Memory B cell (primary cell): ENCODE data around the gene P2RY10.
"Not testable (repeated sequence)": the region's sequence is repeated elsewhere in the genome, so short reads cannot be mapped to it uniquely, and the experiment has no call there.

Source experiments
- ATAC-seq: fragments of 150-1000 bp; cut with Tn5 transposase; 2 replicates; pipeline ENCODE4 v1.10.0; 2021; ENCODE audit warnings: low read depth, mild to moderate bottlenecking, moderate library complexity
- DNase-seq, 2 donors: peaks; one replicate each; pipeline ENCODE4 v3.0.0; 2022; ENCODE audit warnings: low spot score in 2 of 2
- H3K27ac Mint-ChIP-seq: one replicate; pipeline ENCODE4 v1.8.0; 2022; ENCODE audit warnings: mild to moderate bottlenecking, moderate library complexity, mixed read lengths
- H3K27me3 Mint-ChIP-seq: one replicate; pipeline ENCODE4 v1.8.0; 2022; ENCODE audit warnings: mixed read lengths
- H3K36me3 Mint-ChIP-seq: one replicate; pipeline ENCODE4 v1.8.0; 2022; ENCODE audit warnings: mild to moderate bottlenecking, mixed read lengths
- H3K4me1 Mint-ChIP-seq: one replicate; pipeline ENCODE4 v1.8.0; 2022; ENCODE audit warnings: mixed read lengths
- H3K4me3 Mint-ChIP-seq: one replicate; pipeline ENCODE4 v1.8.0; 2022; ENCODE audit warnings: mild to moderate bottlenecking, moderate library complexity, mixed read lengths
- H3K9me3 Mint-ChIP-seq: one replicate; pipeline ENCODE4 v1.8.0; 2022; ENCODE audit warnings: mixed read lengths

Gene P2RY10

GRCh38 chrX:78964598-78964997, 19.4 kb downstream of the P2RY10 start:
- DNase-seq, result no peak
- H3K9me3 Mint-ChIP-seq, result peaks cover 5% of the 10 kb centered on the region
- H3K36me3 Mint-ChIP-seq, result peaks cover 24% of the 10 kb centered on the region
- peaks cover 19% of the 10 kb centered on the region for H3K4me1 Mint-ChIP-seq
- no peak overlapping the region for H3K4me3 Mint-ChIP-seq
- no peaks in the 10 kb centered on the region for H3K27me3 Mint-ChIP-seq
- peak; percentile 12 for ATAC-seq
- H3K27ac Mint-ChIP-seq, result peak overlapping the region; percentile 93

- Mint-ChIP-seq H3K4me1 (peaks cover 27% of the 10 kb centered on the region), H3K36me3 (peaks cover 4% of the 10 kb centered on the region), H3K27ac (peak overlapping the region; percentile 19), H3K9me3 (no peaks in the 10 kb centered on the region), H3K27me3 (no peaks in the 10 kb centered on the region), H3K4me3 (peak overlapping the region; percentile 39)
- DNase-seq (no peak), ATAC-seq (peak; percentile 93)
Measured at GRCh38 chrX:78979789-78980464, 34.7 kb downstream of the P2RY10 start.

DNA sequence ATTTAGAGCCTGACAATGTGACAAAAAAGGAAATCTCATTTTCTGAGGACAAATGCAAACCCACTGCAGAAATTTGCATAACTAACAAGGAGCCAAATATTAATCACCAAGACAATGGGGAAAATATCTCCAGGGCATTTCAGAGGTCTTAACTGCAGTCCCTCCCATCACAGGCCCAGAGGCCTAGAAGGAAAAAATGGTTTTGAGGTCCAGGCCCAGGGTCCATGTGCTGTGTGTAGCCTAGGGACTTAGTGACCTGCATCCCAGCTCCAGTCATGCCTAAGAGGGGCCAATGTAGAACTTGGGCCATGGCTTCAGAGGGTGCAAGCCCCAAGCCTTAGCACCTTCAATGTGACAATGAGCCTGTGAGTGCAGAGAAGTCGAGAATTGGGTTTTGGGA, 44.2 kb downstream of the P2RY10 start:
- Mint-ChIP-seq H3K27me3 (no peaks in the 10 kb centered on the region), H3K4me3 (no peak overlapping the region), H3K4me1 (peaks cover 8% of the 10 kb centered on the region), H3K9me3 (peaks cover 14% of the 10 kb centered on the region), H3K36me3 (peaks cover 13% of the 10 kb centered on the region), H3K27ac (no peak overlapping the region)
- DNase-seq (no peak), ATAC-seq (no peak)

DNA sequence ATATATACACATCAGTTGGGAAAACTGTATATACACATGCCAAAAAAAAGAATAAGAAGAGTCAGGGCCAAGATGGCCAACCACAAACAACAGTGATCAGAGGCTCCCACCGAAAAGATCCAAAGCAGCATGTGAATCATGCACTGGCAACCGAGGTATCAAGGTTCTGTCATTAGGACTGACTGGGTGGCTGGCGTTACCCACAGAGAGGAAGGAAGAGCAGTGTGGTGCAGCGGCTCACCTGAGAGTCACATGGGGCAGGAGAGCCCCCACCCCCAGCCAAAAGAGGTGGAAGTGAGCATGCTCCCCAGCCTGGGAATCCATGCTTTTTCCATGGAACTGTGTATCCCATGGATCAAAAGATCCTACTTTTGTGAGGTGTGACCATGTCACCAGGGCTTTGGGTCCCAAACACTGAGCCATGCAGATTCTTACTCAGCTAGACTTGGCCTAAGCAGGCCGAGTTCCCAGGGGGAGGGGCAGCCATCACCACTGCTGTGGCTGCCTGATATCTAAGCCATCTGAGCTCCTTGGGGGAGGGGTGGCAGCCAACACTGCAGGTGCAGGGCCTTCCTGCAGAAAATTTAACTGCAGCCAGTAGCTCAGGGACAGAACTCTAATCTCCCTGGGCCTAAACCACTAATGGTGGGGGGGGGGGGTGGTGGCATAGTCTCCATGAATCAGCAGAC, 52.8 kb downstream of the P2RY10 start:
- no peaks in the 10 kb centered on the region for H3K9me3 Mint-ChIP-seq
- H3K27me3 Mint-ChIP-seq, result no peaks in the 10 kb centered on the region
- H3K27ac Mint-ChIP-seq, result peak overlapping the region; percentile 60
- ATAC-seq (peak; percentile 60), DNase-seq (no peak)
- H3K4me3 Mint-ChIP-seq, result no peak overlapping the region
- H3K4me1 Mint-ChIP-seq, result peaks cover 7% of the 10 kb centered on the region
- no peaks in the 10 kb centered on the region for H3K36me3 Mint-ChIP-seq

DNA sequence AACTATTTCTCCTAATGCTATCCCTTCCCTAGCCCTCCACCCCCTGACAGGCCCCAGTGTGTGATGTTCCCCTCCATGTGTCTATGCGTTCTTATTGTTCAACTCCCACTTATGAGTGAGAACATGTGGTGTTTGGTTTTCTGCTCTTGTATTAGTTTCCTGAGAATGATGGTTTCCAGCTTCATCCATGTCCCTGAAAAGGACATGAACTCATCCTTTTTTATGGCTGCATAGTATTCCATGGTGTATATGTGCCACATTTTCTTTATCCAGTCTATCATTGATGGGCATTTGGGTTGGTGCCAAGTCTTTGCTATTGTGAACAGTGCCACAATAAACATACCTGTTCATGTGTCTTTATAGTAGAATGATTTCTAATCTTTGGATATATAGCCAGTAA, 62.3 kb downstream of the P2RY10 start:
- H3K36me3 Mint-ChIP-seq, ATAC-seq, H3K27me3 Mint-ChIP-seq, H3K4me3 Mint-ChIP-seq, H3K27ac Mint-ChIP-seq, H3K4me1 Mint-ChIP-seq, DNase-seq: not testable (repeated sequence)
- peaks cover 14% of the 10 kb centered on the region for H3K9me3 Mint-ChIP-seq
